Gastroesophageal sphincter (tissue), 4 donors: ENCODE results near the gene IL11RA. TPM values are rescaled to one million over a fixed set of nuclear protein-coding genes. Genes with fewer than 3 reads are reported as not detected.

Experiments
- ATAC-seq: fragments of 150-250 bp; one replicate; pipeline ENCODE4 v1.9.1; 2016; ENCODE audit warnings: mild to moderate bottlenecking, moderate library complexity
- H3K27ac ChIP-seq, 4 donors: fragments of 200-600 bp; sonication (generic) in 3 of 4; 1 replicate in 3 of 4; 2 replicates in 1 of 4; pipeline ENCODE4 v1.5.1; 2016 to 2019
- H3K27me3 ChIP-seq: fragments of 200-600 bp; sonication (generic); one replicate; pipeline ENCODE4 v1.5.1; 2019
- H3K36me3 ChIP-seq, 2 donors: fragments of 200-600 bp; sonication (generic); one replicate each; pipeline ENCODE4 v1.5.1; 2019; ENCODE audit warnings: control low read depth in 1 of 2
- H3K4me1 ChIP-seq, 3 donors: fragments of 200-600 bp; sonication (generic); 1 replicate in 2 of 3; 2 replicates in 1 of 3; pipeline ENCODE4 v1.5.1; 2016 to 2019; ENCODE audit warnings: control low read depth in 2 of 3
- H3K4me3 ChIP-seq, 2 donors: fragments of 200-600 bp; sonication (generic); one replicate each; pipeline ENCODE4 v1.5.1; 2019; ENCODE audit warnings: mild to moderate bottlenecking in 1 of 2, moderate library complexity in 1 of 2
- H3K9me3 ChIP-seq, 3 donors: fragments of 200-600 bp; sonication (generic); one replicate each; pipeline ENCODE4 v1.5.1; 2017 to 2019; ENCODE audit warnings: control low read depth in 2 of 3
- EP300 ChIP-seq: sonication (generic); formaldehyde crosslinking; IDR thresholded peaks from one replicate; pipeline ENCODE4 v1.6.1; 2017; ENCODE audit warnings: antibody characterized with exemption, mild to moderate bottlenecking
- POLR2A ChIP-seq, 2 donors: fragments of 450-650 bp; IDR thresholded peaks; one replicate each; pipeline ENCODE4 v1.6.1; 2017; ENCODE audit warnings: antibody characterized with exemption in 2 of 2, mild to moderate bottlenecking in 2 of 2, moderate library complexity in 1 of 2
- POLR2AphosphoS5 ChIP-seq: sonication (generic); formaldehyde crosslinking; IDR thresholded peaks from one replicate; pipeline ENCODE4 v1.6.1; 2017; ENCODE audit warnings: antibody characterized with exemption
- WGBS, 2 donors: methylation state at CpG; one replicate each; pipeline ENCODE4 v1.1.5; 2018; ENCODE audit warnings: low coverage in 1 of 2; 5-methylcytosine and 5-hydroxymethylcytosine counted together
- total RNA-seq, 4 donors: library from RNA; depleted of rRNA; stranded (reverse); fragments of >200 nt; gene quantifications; one replicate each; pipeline ENCODE4 v1.1.0, GENCODE V29; 2016
- TF ChIP-seq, protein P1 (sequence below), 4 experiments: fragments of 200-600 bp in 2 of 4; fragments of 450-650 bp in 2 of 4; sonication (generic) in 1 of 4; IDR thresholded peaks; one replicate each; pipeline ENCODE4 v1.5.1; 2017 to 2019; ENCODE audit warnings: antibody characterized with exemption in 4 of 4, mild to moderate bottlenecking in 2 of 4, moderate library complexity in 2 of 4

IL11RA gene
- total RNA-seq, 4 donors from 2014 or later, result 31.8 to 80.2 (median 39.8) TPM

DNA sequence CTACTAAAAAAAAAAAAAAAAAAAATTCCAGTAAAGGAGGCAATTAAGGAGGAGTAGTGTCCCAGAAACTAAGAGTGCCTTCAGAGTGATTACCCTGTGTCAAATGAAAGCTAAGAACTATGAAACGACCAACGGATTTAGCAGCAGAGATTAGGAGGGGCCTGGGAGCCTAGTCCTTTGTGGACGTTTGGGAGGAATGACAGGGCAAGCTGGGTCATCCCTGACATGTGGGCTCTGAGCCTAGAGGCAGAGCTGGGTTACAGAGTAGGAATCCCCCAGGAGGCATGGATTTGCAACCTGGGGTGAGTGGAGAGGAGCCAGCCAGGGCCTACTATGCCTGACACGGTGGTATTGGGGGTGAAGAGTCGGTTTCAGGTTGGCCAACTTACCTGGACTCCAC lies 18.8 kb upstream of the IL11RA start:
- Histone ChIP-seq H3K4me3 (no peak overlapping the region), H3K27ac (no peak overlapping the region), H3K27me3 (peaks cover 27% of the 10 kb centered on the region), H3K9me3 (no peaks in the 10 kb centered on the region), H3K4me1 (peaks cover 0 to 55% (median 13%) of the 10 kb centered on the region in 3 donors), H3K36me3 (peaks cover 0 to 13% of the 10 kb centered on the region in 2 donors)
- no peak for ATAC-seq
- no peak for TF ChIP-seq POLR2AphosphoS5
- no peak for TF ChIP-seq POLR2A (IDR thresholded peaks at IDR 0.05)
- no peak for TF ChIP-seq EP300
- TF ChIP-seq, protein P1, sequence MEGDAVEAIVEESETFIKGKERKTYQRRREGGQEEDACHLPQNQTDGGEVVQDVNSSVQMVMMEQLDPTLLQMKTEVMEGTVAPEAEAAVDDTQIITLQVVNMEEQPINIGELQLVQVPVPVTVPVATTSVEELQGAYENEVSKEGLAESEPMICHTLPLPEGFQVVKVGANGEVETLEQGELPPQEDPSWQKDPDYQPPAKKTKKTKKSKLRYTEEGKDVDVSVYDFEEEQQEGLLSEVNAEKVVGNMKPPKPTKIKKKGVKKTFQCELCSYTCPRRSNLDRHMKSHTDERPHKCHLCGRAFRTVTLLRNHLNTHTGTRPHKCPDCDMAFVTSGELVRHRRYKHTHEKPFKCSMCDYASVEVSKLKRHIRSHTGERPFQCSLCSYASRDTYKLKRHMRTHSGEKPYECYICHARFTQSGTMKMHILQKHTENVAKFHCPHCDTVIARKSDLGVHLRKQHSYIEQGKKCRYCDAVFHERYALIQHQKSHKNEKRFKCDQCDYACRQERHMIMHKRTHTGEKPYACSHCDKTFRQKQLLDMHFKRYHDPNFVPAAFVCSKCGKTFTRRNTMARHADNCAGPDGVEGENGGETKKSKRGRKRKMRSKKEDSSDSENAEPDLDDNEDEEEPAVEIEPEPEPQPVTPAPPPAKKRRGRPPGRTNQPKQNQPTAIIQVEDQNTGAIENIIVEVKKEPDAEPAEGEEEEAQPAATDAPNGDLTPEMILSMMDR (IDR thresholded peaks at IDR 0.05), result no peak
- WGBS, 2 donors, result 40 to 42% methylated on average over 1 to 5 of the region's 5 CpGs

DNA sequence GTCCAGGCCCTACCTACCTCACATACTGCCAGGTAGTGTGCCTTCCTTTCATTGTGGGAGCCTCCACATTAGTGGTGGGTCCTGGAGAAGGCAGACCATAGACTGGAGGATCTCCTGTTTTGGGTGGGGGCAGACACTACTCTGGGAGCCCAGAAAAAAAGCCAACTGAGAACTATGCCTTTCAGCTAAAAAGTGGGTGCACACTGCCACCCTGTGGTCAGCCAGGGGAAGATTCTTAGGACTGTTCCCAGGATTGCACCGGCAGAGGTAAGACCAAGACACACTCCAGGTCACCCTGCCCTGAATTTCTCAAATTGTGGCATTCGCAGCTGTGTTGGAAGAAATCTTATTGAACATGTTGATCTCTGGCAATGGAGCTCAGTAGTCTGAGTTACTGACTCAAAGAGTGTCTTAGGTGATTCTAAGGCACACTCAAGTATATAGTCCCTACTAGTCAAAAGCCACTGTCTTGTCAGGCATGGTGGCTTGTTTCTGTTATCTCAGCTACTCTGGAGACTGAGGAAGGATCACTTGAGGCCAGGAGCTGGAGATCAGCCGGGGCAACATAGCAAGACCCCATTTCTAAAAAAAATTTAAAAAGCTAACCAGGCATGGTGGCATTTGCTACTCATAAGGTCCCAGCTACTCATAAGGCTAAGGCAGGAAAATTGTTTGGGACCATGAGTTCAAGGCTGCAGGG lies 18.0 kb upstream of the IL11RA start:
- TF ChIP-seq POLR2AphosphoS5, result no peak
- TF ChIP-seq, protein P1 (IDR thresholded peaks at IDR 0.05), result peak in 3 of 4 experiments; percentile 77 to 85 (median 78)
- H3K9me3 ChIP-seq, result no peaks in the 10 kb centered on the region
- no peak overlapping the region for H3K27ac ChIP-seq
- peak; percentile 30 for ATAC-seq
- peaks cover 19% of the 10 kb centered on the region for H3K27me3 ChIP-seq
- H3K4me1 ChIP-seq, result peaks cover 0 to 53% (median 8%) of the 10 kb centered on the region in 3 donors
- no peak overlapping the region for H3K4me3 ChIP-seq
- 8 to 50% methylated on average over 1 to 2 of the region's 3 CpGs for WGBS, 2 donors
- peaks cover 0 to 13% of the 10 kb centered on the region in 2 donors for H3K36me3 ChIP-seq

DNA sequence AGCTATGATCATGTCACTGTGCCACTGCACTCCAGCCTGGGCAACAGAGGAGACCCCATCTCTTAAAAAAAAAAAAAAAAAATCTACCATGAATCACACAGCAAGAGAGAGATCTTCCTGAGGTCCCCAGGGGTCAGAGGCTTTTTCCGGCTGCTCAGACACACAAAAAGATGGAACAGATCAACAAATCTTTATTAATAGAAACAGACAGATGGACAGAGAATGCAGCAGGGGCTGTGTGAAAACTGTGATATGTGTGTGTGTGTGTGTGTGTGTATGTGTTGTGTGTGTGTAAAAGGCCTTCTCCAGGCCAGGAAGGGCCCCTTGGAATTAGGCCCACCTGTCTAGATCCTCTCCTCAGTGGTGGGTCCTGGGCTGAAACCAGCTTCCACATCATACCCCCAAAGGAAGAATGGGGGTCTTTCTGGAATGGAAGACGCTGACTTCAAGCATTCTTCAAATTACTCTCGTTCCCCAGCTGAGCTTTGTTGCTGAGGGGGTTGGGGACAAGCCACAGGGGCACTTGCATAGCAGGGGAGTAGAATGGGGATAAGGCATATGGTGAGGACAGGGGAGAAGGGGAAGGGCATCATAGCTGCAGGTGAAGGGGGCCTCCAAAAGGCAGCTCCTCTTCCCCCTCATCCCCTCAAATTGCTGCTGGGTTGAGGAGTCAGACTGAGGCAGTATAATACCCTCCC lies 17.3 kb upstream of the IL11RA start:
- Histone ChIP-seq H3K36me3 (peaks cover 0 to 13% of the 10 kb centered on the region in 2 donors), H3K27me3 (peaks cover 12% of the 10 kb centered on the region), H3K4me3 (no peak overlapping the region), H3K9me3 (no peaks in the 10 kb centered on the region), H3K27ac (no peak overlapping the region), H3K4me1 (peaks cover 0 to 47% (median 8%) of the 10 kb centered on the region in 3 donors)
- no peak for TF ChIP-seq POLR2AphosphoS5
- TF ChIP-seq EP300, result no peak
- TF ChIP-seq POLR2A (IDR thresholded peaks at IDR 0.05), result no peak
- TF ChIP-seq, protein P1 (IDR thresholded peaks at IDR 0.05), result no peak
- no peak for ATAC-seq
- 62 to 69% methylated on average over 2 to 3 of the region's 3 CpGs for WGBS, 2 donors

DNA sequence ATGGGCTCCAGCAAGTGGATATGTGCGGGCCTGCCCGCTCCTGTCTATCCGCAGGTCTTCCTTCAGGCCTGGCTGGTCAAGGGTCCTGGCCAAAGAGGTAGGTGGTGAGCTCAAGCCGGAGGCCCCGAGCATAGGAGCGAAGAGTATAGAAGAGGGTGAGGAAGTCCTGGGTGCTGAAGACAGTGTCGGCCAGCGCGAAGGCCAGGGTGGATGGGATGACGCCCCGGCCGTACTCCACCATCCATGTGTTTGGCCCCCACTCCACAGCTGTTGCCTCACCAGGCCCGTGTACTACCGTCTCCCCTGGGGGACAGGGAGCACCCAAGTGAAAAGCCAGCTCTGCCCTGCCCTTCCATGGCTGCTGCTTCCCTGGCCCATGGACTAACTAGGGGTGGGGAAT lies 16.4 kb upstream of the IL11RA start:
- Histone ChIP-seq H3K4me1 (peaks cover 0 to 47% (median 8%) of the 10 kb centered on the region in 3 donors), H3K4me3 (no peak overlapping the region), H3K27ac (no peak overlapping the region), H3K9me3 (no peaks in the 10 kb centered on the region), H3K36me3 (peaks cover 0 to 13% of the 10 kb centered on the region in 2 donors), H3K27me3 (peaks cover 3% of the 10 kb centered on the region)
- no peak for TF ChIP-seq POLR2AphosphoS5
- TF ChIP-seq POLR2A (IDR thresholded peaks at IDR 0.05), result no peak
- TF ChIP-seq, protein P1 (IDR thresholded peaks at IDR 0.05), result no peak
- TF ChIP-seq EP300, result no peak
- 85 to 100% methylated on average over 2 to 4 of the region's 14 CpGs for WGBS, 2 donors
- ATAC-seq, result no peak
